Endometrial microvascular endothelial cells (primary cell): ENCODE results near the gene DTWD2. TPM values are rescaled to one million over a fixed set of nuclear protein-coding genes. Genes with fewer than 3 reads are reported as not detected.

Source experiments
- in situ Hi-C: cut with HindIII; loops from 2 replicates; pipeline ENCODE4 v1.10.0; 2017; ENCODE audit warnings: low sequenced_read_pairs, low pct_unique_long_range_greater_than_20kb; ENCODE audit errors: inconsistent ontology term
- total RNA-seq: library from RNA; depleted of rRNA; stranded (reverse); fragments of >200 nt; gene quantifications from one replicate; pipeline ENCODE4 v1.2.3, GENCODE V29; 2015; ENCODE audit errors: inconsistent ontology term

DTWD2 gene
- total RNA-seq, 1 donor from 2014 or later, result 0.84 TPM

DNA sequence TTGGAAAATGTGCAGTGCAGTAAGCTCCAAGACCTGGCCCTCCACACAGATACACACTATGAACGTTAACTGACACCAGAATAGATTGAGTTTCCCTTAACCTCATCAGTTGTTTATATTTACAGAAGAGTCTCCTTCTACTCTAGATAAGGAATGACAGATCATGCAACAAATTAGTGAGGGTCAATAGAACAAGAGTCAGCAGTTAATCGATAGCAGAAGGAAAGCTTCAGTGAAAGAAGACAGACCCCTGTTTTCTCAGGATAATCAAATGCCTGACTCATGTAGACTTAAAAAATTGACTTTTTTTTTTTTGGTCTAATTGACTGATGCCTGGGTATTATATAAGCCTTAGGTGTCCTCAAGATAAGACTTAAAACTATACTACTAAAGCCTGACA is 179.9 kb downstream of the DTWD2 start:
- in situ Hi-C loops, result no loop called here

DNA sequence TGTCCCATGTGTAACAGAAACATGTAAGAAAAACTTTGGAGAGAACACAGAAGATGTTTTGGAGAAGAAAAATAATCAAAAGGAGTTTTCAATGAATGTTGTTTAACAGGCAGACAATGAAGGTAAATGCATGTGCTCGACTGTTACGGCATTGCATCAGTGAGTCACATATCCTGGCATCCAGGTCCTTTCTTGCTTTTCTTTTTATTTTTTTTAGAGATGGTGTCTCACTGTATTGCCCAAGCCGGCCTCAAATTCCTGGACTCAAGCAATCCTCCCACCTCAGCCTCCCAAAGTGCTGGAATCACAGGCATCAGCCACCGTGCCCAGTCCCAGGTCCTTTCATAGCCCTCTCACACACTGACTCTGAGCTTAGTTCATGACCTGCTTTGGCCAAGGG is 181.8 kb downstream of the DTWD2 start:
- in situ Hi-C loops, result no loop called here

DNA sequence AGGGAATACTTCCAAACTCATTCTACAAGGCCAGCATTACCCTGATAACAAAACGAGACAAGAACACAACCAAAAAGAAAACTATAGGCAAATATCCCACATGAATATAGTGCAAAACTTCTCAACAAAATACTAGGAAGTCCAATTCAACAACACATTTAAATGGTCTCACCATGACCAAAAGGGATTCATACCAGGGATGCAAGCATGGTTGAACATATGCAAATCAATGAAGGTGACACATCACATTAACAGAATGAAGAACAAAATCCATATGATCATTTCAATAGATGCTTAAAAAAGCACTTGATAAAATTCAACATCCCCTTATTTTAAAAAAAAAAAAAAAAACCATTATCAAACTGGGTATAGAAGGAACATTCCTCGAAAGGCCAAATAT is 186.0 kb downstream of the DTWD2 start:
- in situ Hi-C loops, result no loop called here

DNA sequence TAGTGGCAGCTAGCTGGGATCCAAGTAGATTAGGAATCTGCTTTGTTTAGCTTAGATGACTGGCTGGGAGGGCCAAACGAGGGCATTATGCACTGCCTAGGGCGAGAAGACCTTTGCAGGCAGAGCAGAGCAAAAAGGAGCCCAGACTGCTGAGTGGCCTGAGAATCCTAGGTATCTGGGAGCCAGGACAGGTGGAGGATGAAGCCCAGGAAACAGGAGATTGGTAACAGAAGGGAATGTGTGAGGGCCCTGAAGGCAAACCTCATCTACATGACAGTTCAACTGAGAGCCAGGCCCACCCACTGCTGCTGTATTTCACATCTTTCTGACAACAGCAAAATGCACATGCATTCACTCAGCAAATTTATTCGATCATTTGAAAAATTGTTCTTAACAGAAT is 192.3 kb downstream of the DTWD2 start:
- in situ Hi-C loops, result no loop called here

DNA sequence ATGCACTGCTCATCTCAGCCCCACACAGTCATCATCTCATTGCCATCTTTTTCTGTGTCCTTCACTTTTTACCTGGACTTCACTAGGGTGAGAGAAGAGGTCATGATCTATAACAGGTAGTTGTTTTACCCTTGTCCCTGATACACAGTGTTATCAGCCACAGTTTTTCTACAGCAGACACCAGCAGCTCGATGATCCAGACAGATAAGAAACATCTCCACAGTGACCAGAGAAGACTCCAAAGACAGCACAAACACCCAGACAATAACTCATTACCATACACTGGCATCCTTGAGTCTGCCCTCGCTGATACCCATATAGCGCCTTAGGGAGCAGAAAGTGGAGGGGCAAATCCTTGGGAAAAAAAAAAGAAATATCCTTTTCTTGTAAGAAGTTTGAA is 194.1 kb downstream of the DTWD2 start:
- in situ Hi-C loops, result no loop called here

DNA sequence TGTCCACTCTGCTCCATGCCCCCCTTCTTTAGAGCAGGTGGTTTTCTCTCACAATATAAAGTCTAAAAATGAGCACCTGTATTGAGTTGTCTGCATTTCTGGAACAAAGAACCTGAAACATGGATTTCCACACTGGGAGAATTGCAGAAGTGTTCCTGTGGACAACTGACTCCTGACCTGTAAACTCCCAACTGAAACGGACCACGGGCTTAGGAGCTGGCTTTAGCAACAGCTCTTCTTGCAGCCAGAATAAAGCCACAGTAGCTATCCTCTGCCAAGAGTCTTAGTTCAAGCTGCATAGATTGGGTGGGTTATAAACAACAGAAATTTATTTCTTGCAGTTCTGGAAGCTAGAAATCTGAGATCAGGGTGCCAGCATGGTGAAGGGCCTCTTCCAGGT is 194.7 kb downstream of the DTWD2 start:
- in situ Hi-C loops, result no loop called here

DNA sequence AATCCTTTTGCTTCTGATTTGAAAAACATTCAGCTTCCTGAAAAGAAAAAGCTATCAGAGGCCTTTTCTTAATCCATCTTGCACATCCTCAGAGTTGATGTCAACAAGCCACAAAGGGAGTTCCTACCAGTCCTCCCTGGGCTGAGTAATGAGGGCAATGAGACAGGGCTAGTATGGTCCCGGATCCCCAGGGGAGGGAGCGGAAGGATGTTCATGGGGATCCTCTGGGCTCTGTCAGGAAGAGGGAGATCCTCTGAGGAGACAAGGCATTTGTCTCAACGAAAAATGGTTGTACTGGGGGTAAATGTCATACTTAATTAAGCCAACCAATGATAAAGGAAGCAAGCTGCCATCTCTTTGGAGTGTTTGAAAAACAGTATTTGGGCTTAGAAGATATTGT is 195.3 kb downstream of the DTWD2 start:
- in situ Hi-C loops, result no loop called here

DNA sequence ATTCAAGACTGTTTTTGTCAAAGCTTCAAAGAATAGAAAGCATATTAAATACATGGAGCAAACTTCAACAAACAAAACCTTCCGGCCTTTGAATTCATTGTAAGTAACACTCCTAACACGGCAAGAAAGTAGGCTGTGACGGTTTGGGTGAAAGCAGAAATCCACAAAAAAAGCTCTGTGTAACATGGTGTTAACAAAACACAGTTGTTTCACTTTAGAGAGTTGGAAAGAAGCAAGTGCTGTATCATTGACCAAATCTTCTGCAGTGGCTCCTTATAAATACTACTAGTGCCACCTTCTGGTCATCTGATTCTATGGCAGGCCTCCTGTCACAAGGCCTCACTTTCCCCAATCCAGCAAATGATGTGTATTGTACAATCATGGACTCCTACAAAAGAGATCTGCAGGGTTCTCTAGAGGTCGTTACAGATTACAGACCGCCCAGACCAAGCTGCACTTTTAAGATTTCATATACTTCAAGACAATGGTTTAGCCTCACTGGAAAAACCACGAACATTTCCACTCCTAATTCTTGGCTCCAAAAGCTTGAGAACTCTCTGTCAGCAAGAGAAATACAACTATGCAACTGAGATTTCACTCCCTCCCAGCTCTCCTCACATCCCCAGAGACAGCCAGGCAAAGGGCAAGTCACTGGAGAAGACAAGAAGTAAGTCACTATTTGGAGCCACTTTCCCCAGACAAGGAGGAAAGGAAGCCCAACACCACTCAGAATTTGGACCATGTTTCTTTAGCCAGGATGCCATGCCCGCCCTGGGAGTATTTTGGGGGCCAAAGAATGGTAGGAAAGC is 196.2 kb downstream of the DTWD2 start:
- in situ Hi-C loops, result no loop called here

DNA sequence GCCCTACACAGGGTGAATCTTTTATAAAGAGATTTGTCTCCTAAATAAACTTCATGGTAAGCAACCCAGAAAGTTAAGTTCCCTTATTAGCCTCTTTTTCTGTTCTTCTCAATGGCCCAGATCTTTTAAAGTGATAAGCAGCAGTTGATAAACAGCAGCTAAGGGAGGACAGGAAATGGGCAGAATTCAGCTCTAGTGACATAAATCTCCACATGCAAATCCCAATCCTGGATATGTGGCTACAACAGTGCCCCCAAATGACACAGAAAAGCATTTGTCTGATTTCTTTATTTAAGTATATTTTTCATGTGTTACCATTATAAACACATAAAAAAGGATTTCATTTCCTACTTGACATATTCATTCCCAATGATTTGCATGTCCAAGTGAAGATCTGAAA is 199.0 kb downstream of the DTWD2 start:
- in situ Hi-C loops, result no loop called here

DNA sequence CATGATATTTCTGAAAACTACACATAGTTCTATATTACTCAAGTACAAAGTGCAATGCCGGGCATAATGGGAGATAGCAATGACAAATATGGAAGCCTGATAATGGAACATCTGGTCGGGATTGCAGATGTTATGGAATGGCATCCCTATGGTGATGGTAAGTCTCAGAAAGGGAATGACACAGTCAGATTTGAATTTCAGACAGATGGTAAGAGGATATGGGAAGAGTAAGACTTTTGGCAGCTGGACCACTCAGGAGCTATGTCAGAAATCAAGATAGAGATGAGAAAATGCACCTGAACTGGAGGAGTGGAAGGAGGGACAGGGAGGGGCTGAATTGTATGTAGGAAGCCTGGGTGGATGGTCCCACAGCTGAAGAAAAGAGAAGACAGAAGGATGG is 200.0 kb downstream of the DTWD2 start:
- in situ Hi-C loops, result no loop called here

Other genes starting within 250 kb of the DTWD2 start
- 19.8 TPM for gene DMXL1, start 82.5 kb upstream of the DTWD2 start, total RNA-seq